Osteocyte (in vitro differentiated cells): ENCODE data around the gene GPD1. TPM values are rescaled to one million over a fixed set of nuclear protein-coding genes. Genes with fewer than 3 reads are reported as not detected.

Experiments
- DNase-seq: peaks from one replicate; pipeline ENCODE4 v3.0.0; 2021; ENCODE audit warnings: mixed read lengths; ENCODE audit not compliant: unreplicated experiment; ENCODE audit errors: extremely low spot score
- H3K27ac Mint-ChIP-seq: one replicate; pipeline ENCODE4 v1.8.0; 2021; ENCODE audit warnings: mild to moderate bottlenecking, mixed read lengths; ENCODE audit not compliant: unreplicated experiment
- H3K27me3 Mint-ChIP-seq: one replicate; pipeline ENCODE4 v1.8.0; 2021; ENCODE audit warnings: mixed read lengths; ENCODE audit not compliant: unreplicated experiment
- H3K36me3 Mint-ChIP-seq: one replicate; pipeline ENCODE4 v1.8.0; 2021; ENCODE audit warnings: mixed read lengths; ENCODE audit not compliant: unreplicated experiment
- H3K4me1 Mint-ChIP-seq: one replicate; pipeline ENCODE4 v1.8.0; 2021; ENCODE audit warnings: mixed read lengths; ENCODE audit not compliant: unreplicated experiment
- H3K4me3 Mint-ChIP-seq: one replicate; pipeline ENCODE4 v1.8.0; 2021; ENCODE audit warnings: mild to moderate bottlenecking, moderate library complexity, mixed read lengths; ENCODE audit not compliant: unreplicated experiment
- H3K9me3 Mint-ChIP-seq: one replicate; pipeline ENCODE4 v1.8.0; 2021; ENCODE audit warnings: mixed read lengths; ENCODE audit not compliant: unreplicated experiment
- CTCF ChIP-seq: fragments of 200-600 bp; sonication (generic); IDR thresholded peaks from 2 replicates; pipeline ENCODE4 v1.5.0; 2021; ENCODE audit warnings: antibody characterized with exemption, mild to moderate bottlenecking, moderate library complexity
- total RNA-seq: library from RNA; stranded (reverse); gene quantifications from 2 replicates; pipeline ENCODE4 v1.2.1, GENCODE V29; 2021

GPD1 gene
- total RNA-seq, 1 donor from 2014 or later: 0.43 TPM

DNA sequence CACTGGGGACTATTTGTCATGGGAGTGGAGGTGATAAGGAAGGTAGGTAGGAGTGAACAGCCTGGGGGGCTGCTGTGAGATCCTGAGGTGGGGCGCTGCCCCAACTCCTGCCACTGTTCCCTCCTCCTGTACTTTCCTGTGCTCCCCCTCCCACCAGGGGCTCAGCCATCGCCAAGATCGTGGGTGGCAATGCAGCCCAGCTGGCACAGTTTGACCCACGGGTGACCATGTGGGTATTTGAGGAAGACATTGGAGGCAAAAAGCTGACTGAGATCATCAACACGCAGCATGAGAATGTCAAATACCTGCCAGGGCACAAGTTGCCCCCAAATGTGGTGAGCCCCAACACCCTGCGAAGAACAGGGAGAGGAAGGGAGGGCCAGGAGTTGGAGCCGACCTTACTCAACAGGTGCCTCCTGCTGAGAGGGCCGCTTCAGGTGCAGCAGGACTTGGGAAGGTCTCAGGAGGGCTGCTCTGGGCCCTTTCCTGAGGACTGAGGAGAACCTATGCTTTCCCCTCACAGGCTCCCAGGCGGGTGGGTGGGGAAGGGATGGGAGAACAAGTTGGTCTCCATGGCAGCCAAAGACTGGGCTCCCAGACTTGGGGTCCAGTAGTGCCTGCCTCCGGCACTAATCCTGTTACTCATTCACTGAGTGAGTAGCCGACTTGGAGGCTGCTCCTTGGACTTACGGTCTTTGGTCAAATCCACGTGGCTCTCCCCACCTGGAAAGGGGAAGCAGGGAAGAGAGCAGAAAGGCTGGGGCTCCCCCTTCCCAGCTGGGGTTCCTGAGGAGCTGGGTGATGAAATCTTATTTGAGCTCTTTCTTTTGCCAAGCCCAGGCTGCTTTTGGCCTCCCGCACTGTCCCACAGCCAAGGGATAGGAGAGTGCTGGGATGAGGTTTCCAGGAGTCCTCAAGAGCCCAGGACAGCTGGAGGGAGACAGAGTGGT is 884 bp downstream of the GPD1 start:
- TF ChIP-seq CTCF: no peak
- H3K27ac Mint-ChIP-seq: no peak overlapping the region
- no peaks in the 10 kb centered on the region for H3K9me3 Mint-ChIP-seq
- peaks cover 7% of the 10 kb centered on the region for H3K36me3 Mint-ChIP-seq
- H3K27me3 Mint-ChIP-seq: no peaks in the 10 kb centered on the region
- no peak for DNase-seq
- peaks cover 5% of the 10 kb centered on the region for H3K4me1 Mint-ChIP-seq
- H3K4me3 Mint-ChIP-seq: no peak overlapping the region

DNA sequence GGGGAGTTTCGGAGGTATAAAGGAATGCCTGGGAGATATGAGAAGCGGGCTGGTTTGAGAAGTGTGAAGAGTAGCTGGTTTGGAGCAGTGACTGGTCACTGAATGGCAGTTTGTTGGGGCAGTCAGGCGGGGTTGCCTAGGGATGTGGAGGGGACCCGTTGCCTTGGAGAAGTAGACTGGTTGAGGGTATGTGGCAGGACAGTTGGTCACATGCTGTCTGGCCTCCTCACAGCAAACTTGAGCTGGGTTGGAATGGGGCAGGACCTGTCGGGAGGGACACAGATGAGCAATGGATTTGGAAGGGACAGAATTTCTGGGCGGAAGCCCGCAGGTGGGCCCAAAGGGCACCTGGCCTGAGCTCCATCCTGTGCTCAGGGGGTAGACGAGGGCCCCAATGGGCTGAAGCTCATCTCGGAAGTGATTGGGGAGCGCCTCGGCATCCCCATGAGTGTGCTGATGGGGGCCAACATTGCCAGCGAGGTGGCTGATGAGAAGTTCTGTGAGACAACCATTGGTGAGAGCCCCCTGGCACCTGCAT is 2.2 kb downstream of the GPD1 start:
- peaks cover 7% of the 10 kb centered on the region for H3K36me3 Mint-ChIP-seq
- no peak for DNase-seq
- no peak overlapping the region for H3K4me3 Mint-ChIP-seq
- peaks cover 17% of the 10 kb centered on the region for H3K4me1 Mint-ChIP-seq
- no peak for TF ChIP-seq CTCF
- no peaks in the 10 kb centered on the region for H3K27me3 Mint-ChIP-seq
- no peak overlapping the region for H3K27ac Mint-ChIP-seq
- H3K9me3 Mint-ChIP-seq: no peaks in the 10 kb centered on the region

- DNase-seq: no peak
- H3K36me3 Mint-ChIP-seq: peaks cover 3% of the 10 kb centered on the region
- no peaks in the 10 kb centered on the region for H3K27me3 Mint-ChIP-seq
- no peak overlapping the region for H3K27ac Mint-ChIP-seq
- H3K9me3 Mint-ChIP-seq: no peaks in the 10 kb centered on the region
- H3K4me3 Mint-ChIP-seq: no peak overlapping the region
- no peak for TF ChIP-seq CTCF
- peaks cover 22% of the 10 kb centered on the region for H3K4me1 Mint-ChIP-seq
Measured at GRCh38 chr12:50106907-50107306, 3.1 kb downstream of the GPD1 start.

DNA sequence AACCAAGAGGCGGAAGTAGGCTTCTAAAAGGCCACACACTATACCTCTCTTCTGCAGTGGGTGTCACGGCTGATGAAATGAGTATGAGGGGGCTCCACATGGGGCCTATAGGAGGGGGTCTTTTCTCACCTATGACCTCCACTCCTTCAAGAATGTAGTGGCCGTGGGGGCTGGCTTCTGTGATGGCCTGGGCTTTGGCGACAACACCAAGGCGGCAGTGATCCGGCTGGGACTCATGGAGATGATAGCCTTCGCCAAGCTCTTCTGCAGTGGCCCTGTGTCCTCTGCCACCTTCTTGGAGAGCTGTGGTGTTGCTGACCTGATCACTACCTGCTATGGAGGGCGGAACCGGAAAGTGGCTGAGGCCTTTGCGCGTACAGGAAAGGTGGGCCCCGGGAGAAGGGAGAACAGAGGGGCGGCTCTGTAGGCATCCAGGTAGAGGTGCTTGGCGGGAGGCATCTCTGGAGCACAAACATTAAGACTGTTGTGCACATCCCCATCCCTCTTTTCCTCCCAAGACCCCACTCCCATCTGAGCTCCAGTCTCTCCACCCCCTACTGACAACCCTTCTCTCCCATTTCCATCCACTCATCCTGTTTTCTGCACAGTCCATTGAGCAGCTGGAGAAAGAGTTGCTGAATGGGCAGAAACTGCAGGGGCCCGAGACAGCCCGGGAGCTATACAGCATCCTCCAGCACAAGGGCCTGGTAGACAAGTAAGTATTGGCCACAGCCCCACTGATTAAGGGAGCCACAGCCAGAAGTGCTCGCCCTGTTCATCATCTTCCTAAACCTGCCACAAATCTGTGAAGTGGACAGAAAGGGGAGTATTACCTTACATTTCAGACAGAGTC is 3.8 kb downstream of the GPD1 start:
- peaks cover 25% of the 10 kb centered on the region for H3K4me1 Mint-ChIP-seq
- no peak for TF ChIP-seq CTCF
- no peaks in the 10 kb centered on the region for H3K27me3 Mint-ChIP-seq
- H3K27ac Mint-ChIP-seq: no peak overlapping the region
- no peaks in the 10 kb centered on the region for H3K9me3 Mint-ChIP-seq
- H3K4me3 Mint-ChIP-seq: no peak overlapping the region
- peaks cover 3% of the 10 kb centered on the region for H3K36me3 Mint-ChIP-seq
- DNase-seq: no peak
